GM21619 (cell line): ENCODE data around the gene IL17RE.
A peak's percentile ranks its signal among the peaks of the same experiment; 100 is the strongest.
"Not testable (repeated sequence)": the region's sequence is repeated elsewhere in the genome, so short reads cannot be mapped to it uniquely, and the experiment has no call there.

Experiments used
- ATAC-seq: cut with Tn5 transposase; IDR thresholded peaks from one replicate; pipeline ENCODE4 v1.9.1; 2021; ENCODE audit not compliant: unreplicated experiment

Gene IL17RE

DNA sequence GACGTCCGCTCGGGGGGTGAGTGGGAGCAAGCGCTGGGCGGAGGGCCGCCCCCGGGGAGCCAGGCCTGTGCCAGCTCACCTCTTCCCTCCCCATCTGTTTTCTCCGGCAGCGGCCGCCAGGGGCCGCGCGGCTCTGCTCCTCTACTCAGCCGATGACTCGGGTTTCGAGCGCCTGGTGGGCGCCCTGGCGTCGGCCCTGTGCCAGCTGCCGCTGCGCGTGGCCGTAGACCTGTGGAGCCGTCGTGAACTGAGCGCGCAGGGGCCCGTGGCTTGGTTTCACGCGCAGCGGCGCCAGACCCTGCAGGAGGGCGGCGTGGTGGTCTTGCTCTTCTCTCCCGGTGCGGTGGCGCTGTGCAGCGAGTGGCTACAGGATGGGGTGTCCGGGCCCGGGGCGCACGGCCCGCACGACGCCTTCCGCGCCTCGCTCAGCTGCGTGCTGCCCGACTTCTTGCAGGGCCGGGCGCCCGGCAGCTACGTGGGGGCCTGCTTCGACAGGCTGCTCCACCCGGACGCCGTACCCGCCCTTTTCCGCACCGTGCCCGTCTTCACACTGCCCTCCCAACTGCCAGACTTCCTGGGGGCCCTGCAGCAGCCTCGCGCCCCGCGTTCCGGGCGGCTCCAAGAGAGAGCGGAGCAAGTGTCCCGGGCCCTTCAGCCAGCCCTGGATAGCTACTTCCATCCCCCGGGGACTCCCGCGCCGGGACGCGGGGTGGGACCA is 30.4 kb downstream of the IL17RE start:
- peak; percentile 63 for ATAC-seq

DNA sequence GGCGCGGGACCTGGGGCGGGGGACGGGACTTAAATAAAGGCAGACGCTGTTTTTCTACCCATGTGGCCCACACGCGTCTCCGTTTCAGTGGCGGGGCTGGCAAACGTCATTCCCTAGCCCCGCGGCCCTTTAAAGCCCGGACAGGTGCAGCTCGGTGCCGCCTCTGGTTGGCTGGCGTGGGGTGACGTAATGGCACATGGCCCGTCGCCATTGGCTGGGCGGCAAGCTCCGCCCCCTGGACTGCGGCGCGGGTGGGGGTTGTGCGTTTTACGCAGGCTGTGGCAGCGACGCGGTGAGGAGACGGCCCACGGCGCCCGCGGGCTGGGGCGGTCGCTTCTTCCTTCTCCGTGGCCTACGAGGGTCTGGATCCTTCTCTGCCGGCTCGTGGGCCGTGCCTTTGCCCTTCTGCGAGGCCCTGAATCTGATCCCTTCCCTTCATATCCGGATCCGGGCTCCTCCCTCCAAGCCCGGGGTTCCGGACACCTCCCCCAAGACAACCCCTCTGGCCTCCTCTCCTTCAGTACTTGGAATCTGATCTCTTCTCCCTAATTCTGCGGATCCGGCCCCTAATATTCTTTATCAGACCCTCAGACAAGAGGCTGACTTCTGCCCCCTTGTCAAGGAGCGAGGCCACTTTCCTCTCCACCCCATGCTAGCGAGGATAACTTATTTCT is 31.1 kb downstream of the IL17RE start, which contains the start of gene CRELD1:
CRELD1 (plus strand) TSS at position 274 of the 674 bp plus-strand sequence. CDS start 605 bp downstream, outside the sequence.
- peak; percentile 81 for ATAC-seq

DNA sequence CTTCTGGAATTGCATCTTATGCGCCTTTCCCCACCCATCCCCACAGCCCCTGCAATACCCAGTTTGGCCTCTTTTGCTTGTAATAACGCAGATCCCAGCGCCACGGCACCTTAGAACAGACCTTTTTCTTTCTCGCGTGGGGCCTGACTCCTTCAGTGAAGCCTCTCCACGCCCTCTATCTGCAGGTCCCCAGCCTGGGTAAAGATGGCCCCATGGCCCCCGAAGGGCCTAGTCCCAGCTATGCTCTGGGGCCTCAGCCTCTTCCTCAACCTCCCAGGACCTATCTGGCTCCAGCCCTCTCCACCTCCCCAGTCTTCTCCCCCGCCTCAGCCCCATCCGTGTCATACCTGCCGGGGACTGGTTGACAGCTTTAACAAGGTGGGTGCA is 31.6 kb downstream of the IL17RE start:
- ATAC-seq, result no peak

DNA sequence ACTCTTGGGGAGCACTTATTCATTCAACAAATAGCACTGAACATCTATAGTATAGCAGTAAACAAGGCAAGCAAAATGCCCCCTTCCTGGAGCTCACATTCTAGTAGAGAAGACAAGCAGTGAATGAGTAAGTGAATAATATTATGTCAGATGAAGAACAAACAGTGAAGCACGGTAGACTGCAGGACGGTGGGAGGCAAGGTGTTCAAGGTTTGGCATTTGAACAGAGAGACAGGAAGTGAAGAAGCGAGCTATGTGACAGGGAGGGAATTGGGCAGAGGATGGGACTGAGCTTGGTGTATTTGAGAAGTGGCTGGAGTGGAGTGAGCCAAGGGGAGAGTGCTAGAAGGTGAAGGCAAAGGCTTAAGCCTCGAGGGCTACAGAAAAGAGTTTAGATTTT is 32.3 kb downstream of the IL17RE start:
- ATAC-seq, result no peak

DNA sequence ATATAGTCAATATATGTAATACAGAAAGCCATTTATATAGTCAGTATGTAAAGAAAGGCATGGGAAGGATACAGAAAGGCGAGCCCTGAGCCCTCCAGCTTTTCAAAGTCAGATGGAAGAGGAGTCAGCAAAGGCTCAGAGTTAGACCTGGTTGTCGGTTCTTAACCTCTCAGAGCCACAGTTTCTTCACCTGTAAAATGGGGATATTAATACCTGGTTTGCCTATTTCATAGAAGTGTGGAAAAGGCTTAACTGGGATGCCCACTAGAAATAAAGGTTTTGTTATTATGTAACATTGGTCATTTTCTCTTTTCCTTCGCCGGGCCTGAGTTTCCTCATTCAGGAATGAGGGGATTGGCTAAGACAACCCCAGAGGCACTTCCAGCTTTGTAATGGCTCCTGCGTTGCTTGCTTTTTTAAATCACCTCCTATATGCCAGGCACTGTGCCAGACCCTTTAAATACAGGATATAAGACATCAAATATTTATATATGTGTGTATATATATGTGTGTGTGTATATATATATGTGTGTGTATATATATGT is 33.4 kb downstream of the IL17RE start:
- ATAC-seq, result no peak

DNA sequence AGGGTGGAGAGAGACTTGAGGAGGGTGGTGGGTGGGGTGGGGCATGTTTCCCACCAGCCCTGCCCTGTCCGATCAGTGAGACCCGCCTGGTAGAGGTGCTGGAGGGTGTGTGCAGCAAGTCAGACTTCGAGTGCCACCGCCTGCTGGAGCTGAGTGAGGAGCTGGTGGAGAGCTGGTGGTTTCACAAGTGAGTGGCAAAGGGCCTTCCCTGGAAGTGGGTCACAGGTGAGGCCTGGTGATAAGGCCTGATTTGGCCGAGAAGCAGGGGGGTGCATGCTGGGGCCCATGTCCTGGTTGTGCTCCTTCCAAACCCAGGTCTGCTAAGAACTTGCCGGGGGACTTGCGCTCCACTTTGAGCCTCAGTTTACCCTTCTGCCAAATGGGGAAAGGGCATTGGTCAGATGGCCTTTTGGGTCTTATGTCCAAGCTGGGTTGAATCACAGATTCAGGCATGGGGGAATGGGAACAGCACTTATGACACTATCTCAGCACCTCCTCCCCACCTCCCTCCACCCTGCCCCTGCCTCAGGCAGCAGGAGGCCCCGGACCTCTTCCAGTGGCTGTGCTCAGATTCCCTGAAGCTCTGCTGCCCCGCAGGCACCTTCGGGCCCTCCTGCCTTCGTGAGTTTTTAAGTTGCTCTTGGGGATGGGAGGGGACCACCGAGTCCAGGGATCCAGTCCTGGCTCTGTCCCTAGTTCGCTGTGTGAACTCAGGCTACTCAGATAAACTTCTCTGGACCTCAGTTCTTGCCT is 35.0 kb downstream of the IL17RE start:
- ATAC-seq, result no peak

DNA sequence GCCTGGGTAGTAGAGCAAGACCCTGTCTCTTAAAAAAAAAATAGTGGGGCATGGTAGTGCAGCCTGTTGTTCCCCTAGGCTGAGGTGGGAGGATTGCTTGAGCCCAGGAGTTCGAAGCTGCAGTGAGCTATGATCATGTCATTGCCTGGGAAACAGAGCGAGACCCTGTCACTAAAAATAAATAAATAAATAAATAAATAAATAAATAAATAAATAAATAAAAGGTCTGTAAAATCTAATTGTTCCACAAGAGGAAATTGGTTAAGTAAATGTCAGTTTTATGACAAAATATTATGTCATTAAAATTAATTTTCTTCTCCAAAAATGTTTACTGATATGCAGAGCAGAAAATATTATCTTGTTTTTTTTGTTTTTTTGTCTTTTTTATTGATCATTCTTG is 36.3 kb downstream of the IL17RE start:
- ATAC-seq, result no peak

DNA sequence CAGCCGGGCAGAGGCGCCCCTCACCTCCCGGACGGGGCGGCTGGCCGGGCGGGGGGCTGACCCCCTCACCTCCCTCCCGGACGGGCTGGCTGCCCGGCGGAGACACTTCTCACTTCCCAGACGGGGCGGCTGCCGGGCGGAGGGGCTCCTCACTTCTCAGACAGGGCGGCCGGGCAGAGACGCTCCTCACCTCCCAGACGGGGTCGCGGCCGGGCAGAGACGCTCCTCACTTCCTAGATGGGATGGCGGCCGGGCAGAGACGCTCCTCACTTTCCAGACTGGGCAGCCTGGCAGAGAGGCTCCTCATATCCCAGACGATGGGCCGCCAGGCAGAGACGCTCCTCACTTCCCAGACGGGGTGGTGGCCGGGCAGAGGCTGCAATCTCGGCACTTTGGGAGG is 37.3 kb downstream of the IL17RE start:
- ATAC-seq, result not testable (repeated sequence)

DNA sequence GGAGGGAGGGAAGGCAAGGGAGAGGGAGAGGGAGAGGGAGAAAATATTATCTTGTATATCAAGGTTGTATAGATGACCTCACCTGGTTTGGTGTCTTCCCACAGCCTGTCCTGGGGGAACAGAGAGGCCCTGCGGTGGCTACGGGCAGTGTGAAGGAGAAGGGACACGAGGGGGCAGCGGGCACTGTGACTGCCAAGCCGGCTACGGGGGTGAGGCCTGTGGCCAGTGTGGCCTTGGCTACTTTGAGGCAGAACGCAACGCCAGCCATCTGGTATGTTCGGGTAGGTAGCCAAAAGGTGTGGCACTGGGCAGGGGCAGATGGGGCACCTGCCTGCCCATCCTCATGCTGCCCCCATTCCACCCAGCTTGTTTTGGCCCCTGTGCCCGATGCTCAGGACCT is 38.1 kb downstream of the IL17RE start:
- ATAC-seq, result no peak

DNA sequence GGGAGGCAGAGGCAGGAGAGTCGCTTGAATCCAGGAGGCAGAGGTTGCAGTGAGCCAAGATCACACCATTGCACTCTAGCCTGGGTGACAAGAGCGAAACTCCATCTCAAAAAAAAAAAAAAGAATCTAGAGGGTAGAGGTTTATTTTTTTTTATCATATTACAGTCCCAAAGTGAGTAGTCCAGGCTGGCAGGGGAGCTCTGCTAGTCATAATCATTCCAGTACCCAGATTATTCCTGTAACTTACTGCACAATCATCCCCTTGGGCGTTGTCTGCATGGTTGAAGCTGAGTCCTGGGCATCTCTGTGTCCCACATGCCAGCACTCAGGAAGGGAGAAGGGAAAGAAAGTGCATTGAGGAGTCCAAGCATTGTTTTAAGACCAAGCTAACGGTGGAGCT is 39.5 kb downstream of the IL17RE start:
- ATAC-seq, result no peak

DNA sequence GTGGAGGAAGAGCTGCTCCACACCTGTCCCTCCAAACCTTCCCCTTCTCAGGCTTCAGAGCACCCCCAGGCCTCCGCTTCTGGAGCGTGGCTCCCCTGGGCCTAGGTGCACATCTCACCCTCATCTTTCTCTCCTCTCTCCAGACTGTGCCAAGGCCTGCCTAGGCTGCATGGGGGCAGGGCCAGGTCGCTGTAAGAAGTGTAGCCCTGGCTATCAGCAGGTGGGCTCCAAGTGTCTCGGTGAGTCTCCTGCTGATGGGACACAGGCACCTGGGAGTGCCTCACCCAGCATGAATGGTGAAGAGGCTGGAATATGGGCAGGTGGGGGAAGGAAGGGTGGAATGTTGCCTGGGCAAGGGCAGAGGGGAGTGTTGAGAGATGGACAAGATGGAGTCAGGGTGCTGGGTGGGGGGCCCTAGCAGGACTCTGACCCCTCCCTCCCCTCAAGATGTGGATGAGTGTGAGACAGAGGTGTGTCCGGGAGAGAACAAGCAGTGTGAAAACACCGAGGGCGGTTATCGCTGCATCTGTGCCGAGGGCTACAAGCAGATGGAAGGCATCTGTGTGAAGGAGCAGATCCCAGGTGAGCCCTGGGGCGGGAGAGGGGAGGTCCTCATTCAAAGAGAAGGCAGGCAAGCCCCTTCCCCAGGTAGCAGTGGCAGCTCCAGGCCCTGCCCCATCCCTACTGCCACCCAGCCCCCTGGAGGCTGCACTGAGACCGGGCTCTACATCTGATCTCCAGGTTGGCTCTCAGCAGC is 40.5 kb downstream of the IL17RE start:
- no peak for ATAC-seq

DNA sequence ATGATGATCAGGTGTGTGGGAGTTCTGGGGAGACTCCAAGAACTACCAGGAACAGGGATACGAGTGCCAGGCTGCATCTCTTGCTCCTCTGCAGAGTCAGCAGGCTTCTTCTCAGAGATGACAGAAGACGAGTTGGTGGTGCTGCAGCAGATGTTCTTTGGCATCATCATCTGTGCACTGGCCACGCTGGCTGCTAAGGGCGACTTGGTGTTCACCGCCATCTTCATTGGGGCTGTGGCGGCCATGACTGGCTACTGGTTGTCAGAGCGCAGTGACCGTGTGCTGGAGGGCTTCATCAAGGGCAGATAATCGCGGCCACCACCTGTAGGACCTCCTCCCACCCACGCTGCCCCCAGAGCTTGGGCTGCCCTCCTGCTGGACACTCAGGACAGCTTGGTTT is 41.6 kb downstream of the IL17RE start:
- ATAC-seq, result no peak

DNA sequence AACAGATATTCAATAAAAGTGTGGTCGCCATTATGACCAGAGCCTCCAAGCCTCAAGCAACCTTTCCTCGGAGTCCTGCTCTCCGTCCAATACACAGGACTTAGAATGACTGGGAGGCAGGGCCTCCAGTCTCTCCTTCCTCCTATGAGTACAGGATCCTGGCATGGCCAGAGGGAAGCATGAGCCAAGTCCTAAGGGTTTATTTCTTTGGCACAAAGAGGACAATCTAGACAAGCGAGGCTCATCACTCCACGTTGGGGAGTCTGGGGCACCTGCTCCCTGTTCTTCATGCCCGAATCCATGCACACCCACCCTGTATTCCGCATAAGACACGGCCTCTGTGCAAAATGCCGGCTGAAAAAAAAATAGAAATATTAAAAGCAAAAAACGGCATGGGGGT is 42.7 kb downstream of the IL17RE start:
- ATAC-seq, result no peak

DNA sequence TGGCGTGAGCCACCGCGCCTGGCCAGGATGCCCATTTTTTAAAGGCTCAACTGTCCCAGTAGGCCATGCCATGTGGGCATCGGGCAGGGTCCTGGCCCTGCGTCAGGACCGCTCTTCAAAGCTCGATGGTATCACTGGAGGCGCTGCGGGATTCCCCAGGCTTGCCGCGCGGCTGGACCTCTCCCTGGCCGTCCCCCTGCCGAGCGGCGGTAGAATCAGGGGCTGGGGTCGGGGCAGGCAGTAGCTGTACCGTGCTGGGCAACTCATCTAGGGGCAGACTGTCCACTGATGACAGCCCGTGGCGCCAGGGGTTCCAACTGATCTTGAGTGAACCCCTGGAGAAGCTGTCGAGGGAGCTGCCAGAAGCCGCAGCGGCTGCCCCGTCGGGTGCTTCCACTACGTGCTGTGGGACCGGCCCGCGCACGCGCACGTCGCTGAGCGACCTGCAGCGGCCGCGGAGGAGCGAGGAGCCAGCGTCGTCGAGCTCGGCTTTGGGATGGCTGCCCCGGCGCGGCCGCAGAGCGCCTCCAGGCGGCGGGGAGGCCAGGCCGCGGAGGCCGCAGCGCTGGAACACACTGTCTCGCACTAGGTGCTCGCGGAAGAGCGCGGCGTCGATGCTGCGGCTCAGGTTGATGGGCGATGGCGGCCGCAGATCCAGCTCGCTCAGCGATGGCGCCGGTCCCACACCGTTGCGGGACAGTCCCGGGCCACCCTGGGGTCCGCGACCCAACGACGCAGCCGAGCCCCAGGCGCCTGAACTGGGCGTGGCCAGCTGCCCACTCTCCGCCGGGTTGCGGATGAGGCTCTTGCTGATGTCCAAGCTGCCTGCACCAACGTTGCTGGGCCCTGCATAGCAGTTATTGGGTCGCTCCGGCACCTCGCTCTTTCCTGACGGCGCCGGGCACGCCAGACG is 43.7 kb downstream of the IL17RE start:
- no peak for ATAC-seq

DNA sequence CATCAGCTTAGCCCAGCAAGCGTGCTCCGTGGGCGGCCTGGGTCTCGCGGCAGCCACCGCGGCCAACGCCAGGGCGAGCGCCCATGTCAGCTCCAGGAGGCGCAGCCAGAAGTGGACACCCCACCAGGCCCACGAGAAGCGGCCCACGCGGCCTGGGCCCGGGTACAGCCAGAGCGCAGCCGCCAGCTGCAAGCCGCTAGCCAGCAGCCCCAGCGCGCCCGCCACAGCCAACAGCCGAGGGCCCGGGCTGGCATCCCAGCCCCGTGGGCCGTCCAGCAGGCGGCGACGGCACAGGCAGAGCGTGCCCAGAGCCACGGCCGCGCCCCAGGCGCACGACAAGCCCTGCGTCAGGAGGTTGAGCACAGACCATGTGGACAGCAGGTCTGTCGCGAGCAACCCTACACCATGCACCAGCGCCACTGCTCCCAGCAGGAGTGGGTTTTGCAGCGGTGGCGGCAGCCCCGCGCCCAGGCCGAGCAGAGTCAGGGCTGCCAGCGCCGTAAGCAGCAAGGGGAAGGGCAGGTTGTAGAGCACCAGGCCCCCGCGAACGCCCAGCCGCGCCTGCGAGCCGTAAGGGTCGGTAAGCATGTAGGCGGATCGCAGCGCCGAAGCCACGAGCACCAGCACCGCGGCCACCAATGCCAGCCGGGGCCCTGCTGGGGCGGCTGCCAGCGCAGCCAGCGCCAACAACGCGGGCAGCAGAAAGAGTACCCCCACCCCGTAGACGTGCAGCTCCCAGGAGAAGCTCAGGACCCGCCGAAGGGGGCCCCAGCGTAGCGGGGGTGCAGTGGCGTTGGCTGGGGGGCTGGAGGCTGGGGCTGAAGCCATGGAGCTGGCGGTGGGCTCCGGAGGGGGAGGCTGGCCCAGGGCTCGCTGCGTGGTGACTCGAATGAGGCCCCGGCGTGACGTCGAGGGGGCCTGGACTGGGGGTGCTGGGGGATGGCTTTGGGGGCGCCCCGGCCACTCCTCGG is 44.7 kb downstream of the IL17RE start:
- ATAC-seq, result no peak

DNA sequence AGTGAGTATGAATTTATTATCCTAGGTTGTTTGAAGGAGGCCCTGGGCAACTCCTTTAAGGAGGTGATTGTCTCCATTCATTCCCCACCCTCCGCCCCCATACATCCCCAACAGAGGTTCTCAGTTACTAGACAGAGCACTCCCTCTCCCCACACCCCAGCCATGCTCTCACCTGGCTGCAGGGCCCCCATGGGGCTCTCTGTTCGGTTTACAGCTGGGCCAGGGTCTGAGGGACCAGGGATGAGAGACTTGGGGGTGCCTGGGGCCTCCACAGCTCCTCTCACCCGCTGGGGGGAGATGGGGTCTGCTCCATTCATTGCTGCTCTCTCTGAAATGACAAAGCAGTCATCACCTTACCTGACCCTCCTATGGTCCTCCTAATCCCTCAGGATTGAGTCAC is 45.9 kb downstream of the IL17RE start:
- ATAC-seq, result no peak

DNA sequence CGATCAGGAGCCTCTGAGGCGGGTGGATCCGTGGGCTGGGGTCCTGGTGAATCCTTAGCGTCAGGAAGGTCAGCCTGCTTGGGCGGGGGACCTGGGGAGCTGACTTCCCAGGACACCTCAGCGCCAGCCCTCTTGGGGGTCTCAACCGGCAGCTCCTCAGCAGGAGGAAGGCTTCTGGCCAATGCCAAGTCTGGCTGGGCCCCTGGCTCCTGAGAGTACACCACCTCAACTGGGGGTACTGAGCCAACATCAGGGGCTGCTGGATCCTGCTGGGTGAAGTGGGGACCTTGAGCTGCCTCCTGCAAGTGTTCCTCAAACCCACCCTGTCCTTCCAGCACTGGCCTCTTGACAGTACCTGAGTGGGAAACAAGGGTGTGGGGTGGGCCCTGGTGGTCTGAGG is 46.5 kb downstream of the IL17RE start:
- no peak for ATAC-seq

DNA sequence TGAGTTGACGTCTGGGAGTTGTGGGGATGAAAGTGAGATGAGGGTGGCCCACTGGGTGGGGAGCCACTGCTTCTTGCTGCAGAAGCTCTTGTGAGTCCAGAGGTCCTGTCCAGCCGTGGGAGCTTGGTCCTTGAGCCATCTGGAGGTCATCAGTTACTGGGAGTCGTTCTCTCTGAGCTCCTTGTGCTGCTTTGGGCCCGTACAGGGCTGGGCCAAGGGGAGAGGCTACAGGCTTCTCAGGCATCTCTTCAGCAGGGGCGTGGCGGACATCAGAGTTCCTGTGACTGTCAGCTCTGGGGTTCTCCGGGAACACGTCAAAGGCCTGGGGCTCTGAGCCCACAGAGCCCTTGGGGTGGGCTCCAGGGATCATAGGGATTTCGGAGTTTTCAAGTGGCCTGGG is 47.0 kb downstream of the IL17RE start:
- no peak for ATAC-seq

DNA sequence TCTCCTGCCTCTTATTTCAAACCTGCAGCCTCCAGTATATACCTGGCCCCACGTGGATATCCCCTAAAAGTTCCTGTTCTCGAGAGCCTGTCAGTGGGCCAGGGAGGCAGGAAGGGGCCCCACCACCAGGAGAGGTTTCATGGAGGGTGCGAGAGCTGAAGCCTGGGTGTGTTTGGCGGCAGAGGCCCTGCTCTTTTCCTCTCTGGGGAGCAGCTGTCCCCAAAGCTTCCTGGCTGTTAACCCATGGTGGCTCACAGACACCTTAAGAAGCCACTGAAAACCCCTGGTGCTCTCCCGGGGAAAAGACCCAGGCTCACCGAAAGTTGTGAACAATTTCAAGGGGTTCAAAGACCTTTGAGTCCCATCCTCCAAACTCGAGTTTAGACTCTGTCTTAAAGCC is 48.5 kb downstream of the IL17RE start:
- ATAC-seq, result peak; percentile 41
